Glutamatergic neuron (in vitro differentiated cells): Measurements from ENCODE around the gene PSMD1. TPM values are rescaled to one million over a fixed set of nuclear protein-coding genes. Genes with fewer than 3 reads are reported as not detected.

Experiments
- DNase-seq: peaks from one replicate; pipeline ENCODE4 v3.0.0; 2022
- H3K27ac Mint-ChIP-seq: one replicate; pipeline ENCODE4 v1.8.0; 2020; ENCODE audit warnings: mild to moderate bottlenecking, mixed read lengths, inconsistent platforms; ENCODE audit not compliant: unreplicated experiment
- H3K27me3 Mint-ChIP-seq: one replicate; pipeline ENCODE4 v1.8.0; 2020; ENCODE audit warnings: mild to moderate bottlenecking, moderate library complexity, mixed read lengths, inconsistent platforms; ENCODE audit not compliant: unreplicated experiment
- H3K36me3 Mint-ChIP-seq: one replicate; pipeline ENCODE4 v1.8.0; 2020; ENCODE audit warnings: mild to moderate bottlenecking, mixed read lengths, inconsistent platforms; ENCODE audit not compliant: unreplicated experiment
- H3K4me1 Mint-ChIP-seq: one replicate; pipeline ENCODE4 v1.8.0; 2020; ENCODE audit warnings: mild to moderate bottlenecking, low read depth, mixed read lengths, inconsistent platforms; ENCODE audit not compliant: unreplicated experiment
- H3K4me3 Mint-ChIP-seq: one replicate; pipeline ENCODE4 v1.8.0; 2020; ENCODE audit warnings: mild to moderate bottlenecking, mixed read lengths, inconsistent platforms; ENCODE audit not compliant: unreplicated experiment
- H3K9me3 Mint-ChIP-seq: one replicate; pipeline ENCODE4 v1.8.0; 2020; ENCODE audit warnings: mild to moderate bottlenecking, moderate library complexity, mixed read lengths, inconsistent platforms; ENCODE audit not compliant: unreplicated experiment
- total RNA-seq: library from RNA; stranded (reverse); fragmentation: NEBNext Ultra II Directional; extraction: Animal tissue kit (Norgen Biotek cat#: 25700); gene quantifications from one replicate; pipeline ENCODE4 v1.2.1, GENCODE V29; 2021; ENCODE audit not compliant: unreplicated experiment
- TF ChIP-seq, protein P1 (sequence below): fragments of 200-600 bp; sonication (generic); IDR thresholded peaks from one replicate; pipeline ENCODE4 v1.5.0; 2021; ENCODE audit not compliant: partially characterized antibody, unreplicated experiment

Gene PSMD1
- total RNA-seq, 1 donor from 2014 or later, result 126 TPM

DNA sequence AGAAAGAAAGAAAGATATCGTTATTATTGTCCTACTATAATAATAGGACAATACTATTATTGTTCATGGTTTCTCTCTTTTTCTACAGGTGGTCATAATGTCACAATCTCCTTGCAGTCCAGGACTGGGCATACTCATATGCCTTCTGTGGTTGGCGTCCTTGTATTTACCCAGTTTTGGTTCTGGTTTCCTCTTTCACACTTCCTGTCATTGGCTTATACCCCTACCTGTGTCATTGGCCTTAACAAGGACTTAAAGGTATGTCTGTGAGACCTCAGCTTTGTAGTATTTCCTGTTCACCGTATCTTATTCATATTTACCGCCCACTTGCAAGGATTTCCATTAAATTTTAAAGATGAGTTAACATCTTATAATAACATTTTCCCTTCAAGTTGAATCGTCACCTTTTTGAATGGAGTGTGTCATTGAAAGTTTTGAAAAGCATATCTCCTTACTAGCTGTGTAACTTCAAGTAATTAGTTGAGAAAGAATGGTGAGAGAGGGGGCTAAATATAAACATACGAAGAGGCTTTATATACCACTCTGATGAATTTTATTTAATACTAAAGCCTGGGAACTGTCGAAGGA is 104.7 kb downstream of the PSMD1 start:
- TF ChIP-seq, protein P1, sequence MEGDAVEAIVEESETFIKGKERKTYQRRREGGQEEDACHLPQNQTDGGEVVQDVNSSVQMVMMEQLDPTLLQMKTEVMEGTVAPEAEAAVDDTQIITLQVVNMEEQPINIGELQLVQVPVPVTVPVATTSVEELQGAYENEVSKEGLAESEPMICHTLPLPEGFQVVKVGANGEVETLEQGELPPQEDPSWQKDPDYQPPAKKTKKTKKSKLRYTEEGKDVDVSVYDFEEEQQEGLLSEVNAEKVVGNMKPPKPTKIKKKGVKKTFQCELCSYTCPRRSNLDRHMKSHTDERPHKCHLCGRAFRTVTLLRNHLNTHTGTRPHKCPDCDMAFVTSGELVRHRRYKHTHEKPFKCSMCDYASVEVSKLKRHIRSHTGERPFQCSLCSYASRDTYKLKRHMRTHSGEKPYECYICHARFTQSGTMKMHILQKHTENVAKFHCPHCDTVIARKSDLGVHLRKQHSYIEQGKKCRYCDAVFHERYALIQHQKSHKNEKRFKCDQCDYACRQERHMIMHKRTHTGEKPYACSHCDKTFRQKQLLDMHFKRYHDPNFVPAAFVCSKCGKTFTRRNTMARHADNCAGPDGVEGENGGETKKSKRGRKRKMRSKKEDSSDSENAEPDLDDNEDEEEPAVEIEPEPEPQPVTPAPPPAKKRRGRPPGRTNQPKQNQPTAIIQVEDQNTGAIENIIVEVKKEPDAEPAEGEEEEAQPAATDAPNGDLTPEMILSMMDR, result no peak
- no peaks in the 10 kb centered on the region for H3K4me1 Mint-ChIP-seq
- H3K27me3 Mint-ChIP-seq, result no peaks in the 10 kb centered on the region
- H3K36me3 Mint-ChIP-seq, result no peaks in the 10 kb centered on the region
- H3K9me3 Mint-ChIP-seq, result peaks cover 2% of the 10 kb centered on the region
- H3K4me3 Mint-ChIP-seq, result no peak overlapping the region
- DNase-seq, result no peak
- no peak overlapping the region for H3K27ac Mint-ChIP-seq

DNA sequence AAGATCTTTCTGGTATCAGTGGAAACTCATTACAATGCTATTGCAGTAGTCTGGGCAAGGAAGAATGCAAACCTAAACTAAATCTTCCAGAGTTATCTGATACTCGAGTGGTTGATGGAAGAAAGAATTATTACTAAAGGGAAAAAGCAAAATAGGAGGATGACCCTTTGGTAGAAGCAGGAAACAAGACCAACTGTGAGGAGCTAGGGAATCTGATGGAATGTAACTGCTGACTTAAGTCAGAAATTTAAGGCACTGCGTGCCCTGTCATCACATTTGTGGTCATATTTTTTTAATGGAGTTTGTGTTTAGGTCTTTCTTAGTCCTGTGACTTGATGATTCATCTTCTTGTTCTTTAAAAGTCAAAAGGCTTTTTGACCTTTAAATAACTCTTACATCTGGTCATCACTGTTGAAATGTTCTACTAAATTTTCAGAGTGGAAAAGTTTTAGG is 105.2 kb downstream of the PSMD1 start:
- Mint-ChIP-seq H3K9me3 (peaks cover 2% of the 10 kb centered on the region), H3K27me3 (no peaks in the 10 kb centered on the region), H3K4me1 (no peaks in the 10 kb centered on the region), H3K27ac (no peak overlapping the region), H3K4me3 (no peak overlapping the region), H3K36me3 (no peaks in the 10 kb centered on the region)
- TF ChIP-seq, protein P1, result no peak
- no peak for DNase-seq

DNA sequence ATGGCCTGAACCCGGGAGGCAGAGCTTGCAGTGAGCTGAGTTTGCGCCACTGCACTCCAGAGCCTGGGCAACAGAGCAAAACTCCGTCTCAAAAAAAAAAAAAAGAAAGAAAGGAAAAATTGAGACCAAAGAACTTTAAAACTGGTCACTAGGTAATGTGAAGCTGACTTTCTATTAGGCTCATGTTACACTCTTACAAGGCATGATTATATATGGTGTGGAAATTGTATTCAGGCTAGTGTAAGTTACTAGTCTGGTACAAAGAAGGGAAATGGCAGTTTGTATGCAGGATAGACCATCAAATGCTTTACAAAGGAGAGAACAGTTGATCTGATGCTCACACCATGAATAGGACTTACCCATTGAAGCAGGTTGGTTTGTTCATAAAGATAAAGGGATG is 106.3 kb downstream of the PSMD1 start:
- Mint-ChIP-seq H3K27ac (no peak overlapping the region), H3K27me3 (no peaks in the 10 kb centered on the region), H3K4me3 (no peak overlapping the region), H3K9me3 (peaks cover 2% of the 10 kb centered on the region), H3K36me3 (no peaks in the 10 kb centered on the region), H3K4me1 (no peaks in the 10 kb centered on the region)
- TF ChIP-seq, protein P1, result no peak
- DNase-seq, result no peak

DNA sequence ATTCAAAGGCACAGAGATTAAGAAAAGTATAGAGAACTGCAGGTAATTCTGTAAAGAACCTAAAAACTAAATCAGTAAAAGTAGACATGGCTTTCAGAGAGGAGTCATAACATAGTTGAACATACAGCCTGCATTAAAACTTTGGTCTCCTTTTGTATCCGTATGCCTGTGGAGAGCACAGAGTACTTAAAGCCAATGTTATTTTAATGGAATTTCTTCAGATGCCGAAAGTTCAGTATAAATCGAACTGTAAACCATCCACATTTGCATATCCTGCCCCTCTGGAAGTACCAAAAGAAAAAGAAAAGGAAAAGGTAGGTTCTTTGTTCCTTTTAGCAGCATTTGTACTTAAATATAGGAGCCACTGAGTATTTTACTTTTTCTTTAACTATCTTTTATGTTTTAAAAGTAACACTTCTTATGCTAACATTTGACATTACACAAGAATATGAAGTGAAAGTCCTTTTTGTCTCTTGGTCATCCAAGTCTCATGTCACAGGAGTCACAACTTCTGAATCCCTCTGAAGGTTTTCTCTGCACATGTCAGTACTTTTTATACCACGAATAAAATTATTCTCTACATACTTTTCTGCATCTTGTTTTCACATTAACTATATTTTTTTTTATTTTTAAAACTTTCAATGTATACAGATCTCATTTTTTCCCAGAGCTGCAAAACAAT is 106.9 kb downstream of the PSMD1 start:
- Mint-ChIP-seq H3K27ac (no peak overlapping the region), H3K4me3 (no peak overlapping the region), H3K27me3 (no peaks in the 10 kb centered on the region), H3K4me1 (no peaks in the 10 kb centered on the region), H3K9me3 (peaks cover 2% of the 10 kb centered on the region), H3K36me3 (no peaks in the 10 kb centered on the region)
- DNase-seq, result no peak
- TF ChIP-seq, protein P1, result no peak

DNA sequence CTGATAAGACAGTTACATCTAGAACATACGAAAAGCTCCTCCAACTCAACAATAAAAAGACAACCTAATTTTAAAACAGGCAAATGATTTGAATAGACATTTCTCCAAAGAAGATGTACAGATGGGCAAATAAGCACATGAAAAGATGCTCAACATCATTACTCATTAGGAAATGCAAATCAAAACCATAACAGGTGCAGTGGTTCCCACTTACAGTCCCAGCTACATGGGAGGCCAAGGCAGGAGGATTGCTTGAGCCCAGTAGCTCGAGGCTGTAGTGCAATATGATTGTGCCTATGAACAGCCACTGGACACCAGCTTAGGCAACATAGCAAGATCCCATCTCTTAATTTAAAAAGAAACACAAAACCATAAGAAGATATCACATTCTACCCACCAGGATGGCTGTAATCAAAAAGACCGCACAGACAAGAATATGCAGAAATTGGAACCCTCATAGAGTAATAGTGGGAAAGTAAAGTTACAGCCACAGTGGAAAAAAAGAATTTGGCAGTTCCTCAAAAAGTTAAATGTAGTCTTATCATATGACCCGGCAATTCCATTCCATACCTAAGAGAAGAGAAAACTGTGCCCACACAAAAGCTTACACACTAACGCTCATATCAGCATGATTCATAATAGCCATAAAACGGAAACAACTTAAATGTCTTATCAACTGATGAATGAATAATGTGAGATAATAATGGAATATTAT is 111.2 kb downstream of the PSMD1 start:
- no peaks in the 10 kb centered on the region for H3K27me3 Mint-ChIP-seq
- no peak overlapping the region for H3K27ac Mint-ChIP-seq
- H3K9me3 Mint-ChIP-seq, result no peaks in the 10 kb centered on the region
- H3K36me3 Mint-ChIP-seq, result no peaks in the 10 kb centered on the region
- H3K4me1 Mint-ChIP-seq, result no peaks in the 10 kb centered on the region
- TF ChIP-seq, protein P1, result no peak
- no peak overlapping the region for H3K4me3 Mint-ChIP-seq
- DNase-seq, result no peak
